Stimulated activated CD4-positive, alpha-beta T cell treated with anti-CD3 and anti-CD28 coated beads, Interleukin-4, amount 100 ng/mL, for 24 hours (primary cell): Measurements from ENCODE around the gene CYB5A.
"Not testable (repeated sequence)": the region's sequence is repeated elsewhere in the genome, so short reads cannot be mapped to it uniquely, and the experiment has no call there.

Source experiments
- DNase-seq: peaks from one replicate; pipeline ENCODE4 v3.0.0-alpha.2; 2020

Gene CYB5A, protein sequence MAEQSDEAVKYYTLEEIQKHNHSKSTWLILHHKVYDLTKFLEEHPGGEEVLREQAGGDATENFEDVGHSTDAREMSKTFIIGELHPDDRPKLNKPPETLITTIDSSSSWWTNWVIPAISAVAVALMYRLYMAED

DNA sequence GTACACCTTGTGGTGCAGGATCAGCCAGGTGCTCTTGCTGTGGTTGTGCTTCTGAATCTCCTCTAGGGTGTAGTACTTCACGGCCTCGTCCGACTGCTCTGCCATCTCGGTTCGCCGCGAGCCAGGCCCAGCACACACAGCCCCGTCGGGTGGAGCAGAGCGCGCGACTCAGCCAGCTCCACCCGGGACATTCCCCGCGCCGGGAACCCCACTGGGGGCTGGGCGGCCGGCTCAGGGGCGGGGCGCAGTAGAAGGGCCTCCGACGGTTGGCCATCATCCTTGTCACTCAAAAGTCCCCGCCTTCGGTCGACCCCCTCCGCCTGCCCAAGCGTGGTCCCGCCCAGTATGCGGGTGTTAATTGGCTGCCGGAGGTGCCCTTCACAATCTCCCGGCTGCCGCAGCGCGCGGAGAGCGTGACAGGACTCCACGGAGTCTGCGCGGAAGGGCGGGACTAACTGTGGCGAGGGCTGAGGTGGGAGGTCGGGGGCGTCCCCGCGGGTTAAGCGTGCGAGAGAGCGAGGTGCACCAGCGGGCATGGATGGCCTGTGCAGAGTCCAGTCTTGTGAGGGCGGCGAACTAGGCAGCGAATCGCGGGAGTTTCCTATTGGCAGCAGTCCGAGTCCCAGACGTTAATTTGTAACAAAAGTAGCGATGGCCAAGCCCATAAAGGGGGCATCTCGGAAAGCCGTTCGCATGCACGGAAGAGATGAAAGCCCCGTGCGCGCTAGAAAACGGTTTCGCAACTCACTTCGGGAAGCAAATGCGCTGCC lies at the start of gene CYB5A:
Gene CYB5A, minus strand, starts transcription at position 193 of the 770 bp plus-strand sequence. Its CDS starts 88 bp downstream, at position 105.
- DNase-seq = peak; percentile 99

DNA sequence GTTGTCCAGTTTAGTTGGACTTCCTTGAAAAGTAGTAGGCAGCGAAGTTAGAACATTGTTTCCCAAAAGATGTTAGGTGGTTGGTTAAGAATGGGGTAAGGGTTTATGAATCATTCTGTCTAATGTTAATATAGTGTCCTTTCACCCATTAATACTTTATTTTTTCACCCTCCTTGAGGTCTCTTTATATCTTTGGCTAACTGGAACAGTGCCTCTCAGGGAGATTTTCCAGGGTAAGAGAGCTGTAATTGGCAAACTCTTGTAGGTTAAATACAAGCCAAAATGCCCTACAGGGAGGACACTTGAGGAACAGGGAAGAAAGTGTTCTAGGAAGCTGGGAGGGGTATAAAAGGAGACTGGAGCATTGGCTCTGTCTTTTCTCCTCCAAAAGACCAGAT lies 46.1 kb upstream of the CYB5A start:
- DNase-seq = no peak

DNA sequence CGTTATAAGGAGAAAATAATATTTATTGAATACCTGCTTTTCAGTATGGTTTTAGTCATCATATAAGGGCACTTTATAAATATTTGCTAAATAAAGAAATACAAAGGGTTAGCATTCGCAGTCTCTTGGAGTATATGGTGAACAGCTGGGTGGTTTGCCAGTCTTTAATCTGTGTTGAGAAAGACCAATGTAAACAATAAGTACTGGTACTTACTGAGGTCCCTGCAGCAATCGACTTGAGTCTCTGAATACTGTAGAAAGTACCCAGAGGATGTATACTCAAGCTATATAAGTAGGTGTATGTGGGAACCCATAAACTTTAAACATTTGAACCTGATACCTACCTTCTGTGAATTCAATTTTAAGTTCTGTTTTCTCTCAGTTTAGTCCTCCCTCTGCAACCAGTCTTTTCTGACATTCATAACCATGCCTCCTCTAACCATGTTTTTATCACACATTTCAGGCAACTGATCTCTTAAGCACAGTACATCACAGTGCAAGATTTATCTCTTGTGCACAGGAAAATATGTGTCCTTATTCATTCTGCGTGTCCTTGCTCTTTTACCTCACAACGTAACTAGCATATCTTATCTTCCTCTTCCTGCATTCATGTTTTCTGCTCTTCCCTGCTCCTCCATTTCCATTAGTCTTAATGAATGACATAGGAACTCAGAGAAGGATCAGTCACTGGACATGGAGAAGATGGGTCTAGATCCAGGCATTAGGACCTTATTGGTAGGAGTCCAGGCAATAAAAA lies 45.6 kb upstream of the CYB5A start:
- no peak for DNase-seq

DNA sequence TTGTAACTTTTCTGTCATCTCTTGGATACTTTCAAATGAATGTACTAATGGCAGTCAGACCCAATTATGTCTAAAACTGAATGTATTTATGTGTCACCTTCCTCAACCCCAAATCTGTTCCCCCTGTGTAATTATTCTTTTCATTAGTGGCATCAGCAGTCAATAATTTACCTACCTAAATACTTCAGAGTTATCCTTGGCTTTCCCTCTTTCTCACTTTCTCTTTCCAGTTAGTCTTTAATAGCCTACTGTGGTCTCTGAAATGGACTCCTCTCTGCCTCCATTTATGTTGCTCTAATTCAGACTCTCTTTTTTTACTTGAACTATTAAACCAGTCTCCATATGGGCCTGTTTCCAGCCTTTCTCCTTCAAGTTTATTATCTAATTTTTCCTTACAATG lies 44.9 kb upstream of the CYB5A start:
- no peak for DNase-seq

DNA sequence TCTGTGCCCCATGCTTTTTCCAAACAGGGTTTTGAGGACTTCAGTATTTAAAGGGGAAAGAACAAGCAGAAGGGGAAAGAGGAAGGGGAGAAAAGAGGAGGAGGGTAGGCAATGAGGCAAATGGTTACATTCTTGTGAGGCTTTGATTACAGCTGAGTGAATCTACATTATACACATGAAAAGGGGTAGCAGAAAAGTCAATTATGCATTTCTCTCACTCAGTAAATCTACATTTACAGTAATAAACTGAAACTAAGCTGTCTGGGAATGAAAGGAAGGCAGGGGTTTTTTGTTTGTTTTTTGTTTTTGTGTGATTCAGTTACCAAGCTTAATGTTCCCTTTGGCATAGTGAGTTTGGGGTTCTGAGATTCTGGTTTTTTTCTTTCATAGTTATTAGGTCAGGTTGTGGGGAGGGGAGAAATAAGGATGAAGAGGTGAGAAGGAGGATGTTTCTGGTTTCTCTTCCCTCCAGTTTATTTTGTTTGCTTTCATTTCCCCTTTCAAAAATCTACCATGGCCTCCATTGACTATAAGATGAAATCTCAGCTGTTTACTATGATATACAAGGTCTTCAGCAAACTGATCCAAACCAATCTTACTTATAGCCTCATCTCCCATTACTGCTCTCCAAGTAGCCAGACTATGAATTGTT lies 42.6 kb upstream of the CYB5A start:
- DNase-seq = no peak

DNA sequence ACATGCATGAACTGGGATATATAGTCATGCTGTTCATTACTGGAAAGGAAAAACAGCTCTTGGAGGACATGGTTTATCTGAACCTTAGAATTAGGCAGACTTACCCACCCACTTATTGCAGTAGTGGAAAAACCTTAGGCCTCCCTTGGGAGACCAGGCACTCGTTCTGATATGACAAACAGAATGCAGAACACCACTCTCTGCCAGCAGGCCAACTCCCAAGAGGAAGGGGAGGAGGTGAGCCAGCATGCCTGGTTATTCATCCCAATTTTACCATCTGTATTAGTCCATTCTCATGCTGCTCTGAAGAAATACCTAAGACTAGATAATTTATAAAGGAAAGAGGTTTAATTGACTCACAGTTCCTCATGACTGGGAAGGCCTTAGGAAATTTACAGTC lies 41.3 kb upstream of the CYB5A start:
- no peak for DNase-seq

DNA sequence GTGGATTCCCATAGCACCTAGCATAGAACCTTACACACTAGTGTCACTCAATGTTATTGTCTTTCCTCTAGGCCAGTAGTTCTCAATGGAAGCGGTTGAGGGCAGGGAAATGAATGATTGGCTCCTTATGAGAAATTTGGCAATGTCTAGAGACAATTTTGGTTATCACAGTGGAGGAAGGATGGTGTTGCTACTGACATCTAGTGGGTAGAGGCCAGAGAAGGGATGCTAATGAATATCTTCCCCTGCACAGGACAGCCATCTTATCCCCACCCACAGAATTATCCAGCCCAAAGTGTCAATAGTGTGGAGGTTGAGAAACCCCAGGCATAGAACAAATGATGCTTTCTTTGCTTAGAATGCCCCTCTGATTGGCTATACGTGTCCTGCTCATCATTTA lies 39.6 kb upstream of the CYB5A start:
- no peak for DNase-seq

DNA sequence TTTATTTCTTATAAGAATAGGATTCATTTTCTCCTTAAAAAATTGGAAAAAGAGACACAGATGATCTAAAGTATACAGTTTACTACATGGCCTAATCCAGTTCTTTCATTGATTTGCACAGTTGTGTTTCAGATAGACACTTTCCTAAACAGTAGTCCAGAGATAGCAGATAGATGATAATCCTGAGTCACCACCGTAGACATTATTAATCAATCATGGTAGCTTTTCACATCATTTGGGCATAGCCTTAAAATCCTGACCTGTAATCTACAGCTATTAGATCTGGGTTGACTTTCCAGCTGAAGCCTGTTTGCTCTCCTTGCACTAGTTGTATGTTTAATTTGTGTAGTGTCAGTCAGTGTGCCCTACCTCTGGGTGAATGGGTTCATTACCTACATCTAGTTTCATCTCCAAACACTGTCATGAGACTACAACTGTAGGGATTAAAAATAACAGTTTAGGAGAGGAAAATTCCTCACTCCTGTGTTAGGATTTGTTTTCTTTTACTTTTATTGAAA lies 38.0 kb upstream of the CYB5A start:
- DNase-seq = no peak

DNA sequence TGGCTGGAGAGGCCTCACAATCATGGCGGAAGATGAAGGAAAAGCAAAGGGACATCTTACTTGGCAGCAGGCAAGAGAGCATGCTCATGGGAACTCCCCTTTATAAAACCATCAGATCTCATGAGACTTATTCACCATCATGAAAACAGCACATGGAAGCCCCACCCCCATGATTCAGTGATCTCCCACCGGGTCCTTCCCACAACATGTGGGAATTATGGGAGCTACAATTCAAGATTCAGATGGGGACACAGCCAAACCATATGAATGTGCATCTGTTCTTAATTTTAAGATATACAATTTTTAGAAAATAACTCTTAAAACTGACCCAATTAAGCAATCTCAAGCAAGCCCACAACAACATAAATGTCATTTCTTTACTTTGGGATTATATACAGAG lies 36.4 kb upstream of the CYB5A start:
- no peak for DNase-seq

DNA sequence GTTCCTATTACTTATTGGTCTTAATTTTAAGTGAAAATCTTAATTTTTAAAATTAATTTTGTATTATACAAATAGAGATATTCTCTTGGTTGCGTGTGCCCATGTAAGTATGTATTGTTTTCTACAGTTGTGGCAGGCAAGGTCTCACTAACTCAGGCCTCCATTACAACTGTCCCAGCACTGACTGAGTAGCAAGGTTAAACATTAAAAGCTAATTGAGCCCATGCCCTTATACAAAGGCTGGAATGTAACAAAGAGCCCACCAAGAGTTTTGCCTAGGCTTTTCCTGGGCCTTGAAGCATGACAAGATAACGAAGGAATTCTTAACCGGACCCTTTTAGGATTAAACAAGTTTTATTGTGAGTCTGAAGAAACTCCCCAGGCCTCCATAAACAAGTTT lies 35.0 kb upstream of the CYB5A start:
- not testable (repeated sequence) for DNase-seq

DNA sequence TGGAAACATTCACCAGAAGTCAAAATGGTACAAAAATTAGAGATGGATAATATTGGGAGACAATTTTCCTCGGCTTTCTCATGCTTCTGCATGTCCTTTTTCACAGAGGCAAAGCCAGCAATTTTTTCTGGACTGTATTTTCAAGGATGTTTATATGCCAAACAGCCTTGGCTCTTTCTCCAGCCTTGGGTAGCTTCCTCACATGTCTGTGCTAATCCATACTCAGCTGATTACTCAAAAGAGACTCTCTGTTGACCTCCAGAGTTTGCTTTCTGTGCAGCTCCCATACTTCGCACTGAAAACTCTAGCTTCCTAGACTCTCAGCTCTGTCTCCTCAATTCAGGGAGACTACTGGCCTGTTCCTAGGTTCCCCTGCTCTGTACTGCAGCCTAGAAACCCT lies 34.5 kb upstream of the CYB5A start:
- no peak for DNase-seq

DNA sequence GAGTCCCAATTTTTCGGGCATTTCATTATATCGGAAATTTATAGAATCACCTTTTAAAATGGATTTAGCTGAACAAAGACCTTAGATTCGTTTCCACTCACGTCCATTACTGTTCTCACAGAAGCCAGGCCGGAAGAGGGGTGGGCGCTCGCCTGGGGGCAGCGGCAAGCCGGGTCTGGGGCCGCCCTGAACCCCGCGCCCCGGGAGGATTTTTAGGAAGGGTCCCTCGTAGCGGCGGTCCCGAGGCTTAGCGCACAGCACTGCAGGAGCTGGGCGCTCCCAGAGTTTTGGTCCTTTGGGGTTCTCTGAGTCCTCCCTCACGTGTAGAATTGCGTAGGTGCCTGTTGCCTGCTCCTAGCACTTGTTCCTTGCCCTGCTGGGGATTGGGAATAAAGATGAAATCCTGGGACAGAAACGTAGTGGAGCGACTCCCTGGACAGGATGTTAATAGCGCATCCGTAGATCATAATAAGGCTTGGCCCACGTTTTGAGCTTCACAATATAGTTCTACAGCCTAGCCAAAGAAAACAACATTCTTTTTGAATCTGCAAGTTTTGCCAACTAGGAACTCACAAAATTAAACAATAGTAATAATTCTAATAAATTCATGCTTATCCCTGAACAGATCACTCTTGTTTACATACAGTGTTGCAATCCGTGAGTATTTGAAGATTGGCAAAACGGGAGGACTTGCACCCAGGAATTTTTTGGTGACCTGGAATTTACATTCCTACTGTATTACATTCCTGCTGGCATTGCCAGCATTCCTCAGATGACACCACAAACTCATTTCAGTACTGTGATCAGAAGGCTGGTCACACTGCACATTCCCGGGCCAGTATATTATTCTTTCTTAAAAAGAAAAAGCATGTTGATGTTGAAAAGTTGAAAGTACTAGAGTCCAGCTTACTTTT lies 24.8 kb upstream of the CYB5A start:
- DNase-seq = no peak

DNA sequence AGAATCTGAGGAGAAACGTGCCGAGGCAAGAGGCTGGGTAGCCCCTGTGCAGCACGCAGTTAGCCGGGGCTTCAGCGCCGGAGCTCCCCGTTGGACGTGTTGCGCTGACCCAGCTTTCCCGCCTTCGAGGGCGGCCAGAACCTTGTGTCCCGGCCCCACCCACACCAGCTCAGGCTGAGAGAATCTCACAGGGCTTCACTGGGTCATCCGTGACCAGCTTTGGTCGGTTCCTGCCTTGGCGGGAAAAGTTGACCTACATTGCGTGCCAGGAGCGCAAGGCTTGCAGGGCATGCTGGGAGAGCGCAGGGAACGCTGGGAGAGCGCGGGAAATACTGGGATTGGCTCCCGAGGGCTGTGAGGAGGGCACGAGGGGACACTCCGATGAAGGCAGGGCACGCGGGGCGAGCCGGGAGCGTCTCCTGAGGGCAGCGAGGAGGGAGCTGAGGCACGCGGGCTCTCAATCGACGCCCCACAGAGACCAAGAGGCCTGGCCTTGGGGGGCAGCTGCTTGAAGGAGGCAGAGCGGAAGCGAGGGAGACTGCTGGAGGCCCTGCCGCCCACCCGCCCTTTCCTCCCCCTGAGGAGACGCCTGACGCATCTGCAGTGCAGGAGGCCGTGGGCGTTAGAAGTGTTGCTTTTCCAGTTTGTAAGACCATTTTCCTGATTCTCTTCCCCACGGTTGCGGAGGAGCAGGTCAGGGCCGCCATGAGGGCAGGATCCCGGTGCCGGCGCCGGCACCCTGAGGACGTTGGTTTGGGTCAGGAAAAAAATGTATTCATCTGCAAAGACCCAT lies 23.9 kb upstream of the CYB5A start, which contains the start of gene C18orf63:
Gene C18orf63, plus strand, starts transcription at position 376 of the 793 bp plus-strand sequence. CDS start 2,027 bp downstream, outside the sequence.
- DNase-seq = no peak

DNA sequence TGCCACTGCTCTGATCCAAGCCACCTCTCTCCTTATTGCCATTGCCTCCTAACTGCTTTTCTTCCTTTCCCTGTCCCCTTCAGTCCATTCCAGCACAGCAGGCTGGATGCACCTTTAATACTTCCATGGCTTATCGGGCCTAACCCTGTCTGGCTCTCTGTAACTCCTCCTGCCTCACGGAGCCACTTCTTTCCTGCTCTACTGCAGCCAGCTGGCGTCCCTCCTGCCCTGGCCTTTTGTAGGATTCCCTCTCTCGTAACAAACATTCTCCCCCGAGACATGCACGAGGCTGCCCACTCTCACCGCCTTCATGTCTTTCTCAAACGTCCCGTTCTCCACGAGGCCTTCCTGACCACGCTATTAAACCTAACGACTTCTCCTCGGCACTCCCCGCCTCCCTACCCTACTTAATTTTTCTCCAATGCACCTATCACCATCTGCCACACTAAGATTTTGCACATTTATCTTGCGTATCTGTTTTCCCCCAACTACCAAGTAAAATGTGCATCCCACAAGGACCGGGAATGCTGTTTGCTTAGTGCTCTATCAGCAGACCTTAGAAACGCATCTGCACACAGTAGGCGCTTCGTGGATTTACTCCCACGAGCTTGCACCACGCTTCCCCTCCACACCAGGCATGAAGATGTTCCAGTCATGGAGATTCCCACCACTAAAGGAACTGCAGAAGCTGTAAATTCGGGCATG lies 23.1 kb upstream of the CYB5A start:
- DNase-seq = no peak

DNA sequence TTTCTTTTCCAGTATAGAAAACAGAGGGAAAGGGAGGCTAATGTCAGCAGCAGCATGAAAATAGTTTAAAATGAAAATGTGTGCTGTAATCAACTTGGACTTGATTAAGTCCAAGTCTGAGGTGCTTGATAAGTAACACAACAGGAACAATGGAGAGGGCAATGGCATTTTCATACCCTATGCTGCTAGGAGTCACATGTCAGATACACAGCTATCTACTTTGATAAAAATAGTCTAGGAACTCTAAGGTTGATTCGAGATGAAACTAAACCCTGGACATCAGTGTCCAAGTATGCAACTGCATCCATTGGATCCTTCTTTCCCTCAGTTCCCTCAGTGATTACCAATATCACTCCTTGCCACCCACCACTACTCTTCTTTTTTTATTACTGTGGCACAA lies 19.2 kb upstream of the CYB5A start:
- DNase-seq = no peak

DNA sequence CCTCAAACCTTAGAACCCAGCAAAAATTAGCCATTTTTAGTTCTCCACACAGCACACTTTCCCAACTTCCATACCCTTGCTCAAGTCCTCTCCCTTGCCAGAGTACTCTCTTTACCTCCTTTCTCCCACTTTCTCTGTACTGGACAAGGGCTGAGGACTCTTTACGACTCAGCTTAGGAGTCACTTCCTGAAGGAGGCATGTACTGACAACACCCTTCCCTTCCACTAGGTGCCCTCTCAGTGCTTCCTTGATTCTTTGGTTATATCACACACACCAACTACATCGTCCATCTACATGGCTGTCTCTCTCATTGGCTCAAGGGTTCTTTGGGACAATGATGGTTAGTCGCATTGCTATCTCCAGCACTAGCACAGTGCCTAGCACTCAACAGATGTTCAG lies 18.6 kb upstream of the CYB5A start:
- DNase-seq = no peak

DNA sequence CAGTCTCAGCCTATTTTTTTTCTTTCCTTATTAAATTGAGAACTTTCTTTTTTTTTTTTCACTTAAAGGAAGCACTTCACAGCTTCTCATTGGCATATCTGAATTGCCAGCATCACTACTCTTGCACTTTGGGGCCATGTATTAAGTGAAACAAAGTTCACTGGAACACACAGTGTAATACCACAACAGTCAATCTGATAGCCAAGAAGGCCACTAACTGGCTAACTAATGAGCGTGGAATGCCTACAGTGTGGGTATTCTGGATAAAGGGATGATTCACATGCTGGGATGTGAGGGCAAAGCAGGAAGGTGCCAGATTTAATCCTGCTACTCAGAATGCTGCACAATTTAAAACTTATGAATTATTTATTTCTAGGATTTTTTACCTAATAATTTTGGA lies 12.2 kb upstream of the CYB5A start:
- no peak for DNase-seq

DNA sequence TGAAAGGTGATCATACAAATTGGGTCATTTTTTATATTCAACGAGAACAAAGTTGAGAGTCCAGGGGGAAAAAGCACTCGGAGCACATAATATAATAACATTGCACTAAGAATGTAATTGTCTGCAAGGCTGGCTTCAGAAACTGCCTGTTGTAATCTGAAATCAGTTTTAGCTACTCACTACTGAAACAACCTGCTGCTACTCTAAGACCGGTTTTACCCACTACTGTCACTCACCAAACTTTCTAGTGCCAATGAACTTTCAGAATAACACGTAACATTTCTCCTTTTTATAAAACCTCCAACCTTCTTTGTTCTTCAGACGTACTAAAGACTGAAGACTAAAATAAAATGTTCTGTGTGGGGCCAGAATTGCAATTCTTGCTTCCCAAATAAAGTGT lies 11.5 kb upstream of the CYB5A start:
- no peak for DNase-seq

DNA sequence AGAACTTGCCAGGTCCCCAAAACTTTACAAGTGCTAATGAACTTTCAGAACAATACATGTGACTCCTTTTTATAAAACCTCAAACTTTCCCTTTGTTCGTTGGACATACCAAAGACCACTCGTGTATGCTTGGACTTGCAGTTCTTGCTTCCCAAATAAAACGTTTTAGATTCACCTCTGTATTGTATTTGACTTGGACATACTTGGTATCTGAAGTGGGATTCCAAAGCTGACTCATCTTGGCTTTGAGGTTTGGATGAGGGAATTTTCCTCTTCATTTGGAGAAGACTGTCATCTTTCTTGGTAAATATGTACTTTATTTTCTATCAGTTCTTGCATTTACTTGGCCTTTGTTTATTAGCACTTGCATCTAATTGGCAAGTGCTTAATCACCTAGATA lies 8.0 kb upstream of the CYB5A start:
- DNase-seq = no peak

DNA sequence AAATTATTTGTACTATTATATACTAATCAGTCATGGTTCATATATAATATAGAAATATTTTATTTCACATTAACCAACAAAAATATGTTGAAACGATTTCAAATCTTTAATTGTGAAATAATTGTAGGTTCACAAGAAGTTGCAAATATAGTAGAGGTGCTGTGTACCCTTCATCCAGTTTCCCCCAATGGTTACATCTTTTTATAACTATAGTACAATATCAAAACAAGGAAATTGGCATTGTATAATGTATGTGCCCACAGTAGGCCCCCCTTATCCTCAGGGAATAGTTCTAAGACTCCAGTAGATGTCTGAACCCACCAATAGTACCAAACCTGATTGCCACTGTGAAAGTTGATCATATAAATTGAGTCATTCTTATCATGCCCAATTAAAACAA lies 7.4 kb upstream of the CYB5A start:
- DNase-seq = no peak

DNA sequence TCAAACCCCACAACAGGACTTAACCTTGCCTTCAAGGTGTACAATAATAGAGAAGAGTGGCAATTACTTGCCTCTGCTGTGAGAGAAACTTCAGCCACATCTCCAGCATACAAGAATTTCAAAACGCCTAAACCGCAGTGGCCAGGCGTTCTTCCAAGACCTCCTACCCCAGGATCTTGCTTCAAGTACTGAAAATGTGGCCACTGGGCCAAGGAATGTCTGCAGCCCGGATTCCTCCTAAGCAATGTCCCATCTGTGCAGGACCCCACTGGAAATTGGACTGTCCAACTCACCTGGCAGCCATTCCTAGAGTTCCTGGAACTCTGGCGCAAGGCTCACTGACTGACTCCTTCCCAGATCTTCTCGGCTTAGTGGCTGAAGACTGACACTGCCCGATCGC lies 2.8 kb upstream of the CYB5A start:
- DNase-seq = no peak
